HG03520 (cell line): ENCODE results near the gene ZNF280A.
"Not testable (repeated sequence)": the region's sequence is repeated elsewhere in the genome, so short reads cannot be mapped to it uniquely, and the experiment has no call there.

Experiments used
- ATAC-seq: cut with Tn5 transposase; IDR thresholded peaks from one replicate; pipeline ENCODE4 v1.9.1; 2021; ENCODE audit warnings: mild to moderate bottlenecking, moderate library complexity; ENCODE audit not compliant: unreplicated experiment

Gene ZNF280A

GRCh38 chr22:22514431-22514830, 5.6 kb downstream of the ZNF280A start:
- not testable (repeated sequence) for ATAC-seq

GRCh38 chr22:22513619-22514018, 6.5 kb downstream of the ZNF280A start:
- ATAC-seq: no peak

- no peak for ATAC-seq
Measured at GRCh38 chr22:22512951-22513350, 7.1 kb downstream of the ZNF280A start.

GRCh38 chr22:22510833-22511232, 9.2 kb downstream of the ZNF280A start:
- ATAC-seq: not testable (repeated sequence)

- not testable (repeated sequence) for ATAC-seq
Measured at GRCh38 chr22:22509912-22510311, 10.2 kb downstream of the ZNF280A start.

GRCh38 chr22:22508274-22509176, 11.5 kb downstream of the ZNF280A start, which contains the start of gene ZNF280B:
Gene ZNF280B, minus strand, starts transcription at chr22:22508742. Its CDS starts 19,344 bp downstream, at chr22:22489398.
- ATAC-seq: peak; percentile 69

GRCh38 chr22:22507743-22508273, 12.3 kb downstream of the ZNF280A start:
- ATAC-seq: no peak

GRCh38 chr22:22506736-22507135, 13.3 kb downstream of the ZNF280A start:
- ATAC-seq: no peak

- ATAC-seq: no peak
Measured at GRCh38 chr22:22498267-22498666, 21.8 kb downstream of the ZNF280A start.

- not testable (repeated sequence) for ATAC-seq
Measured at GRCh38 chr22:22491589-22491988, 28.5 kb downstream of the ZNF280A start.

GRCh38 chr22:22488736-22489135, 31.3 kb downstream of the ZNF280A start:
- no peak for ATAC-seq

GRCh38 chr22:22487869-22488597, 32.0 kb downstream of the ZNF280A start:
- ATAC-seq: no peak

GRCh38 chr22:22487059-22487458, 33.0 kb downstream of the ZNF280A start:
- no peak for ATAC-seq

GRCh38 chr22:22486132-22486899, 33.8 kb downstream of the ZNF280A start:
- no peak for ATAC-seq

GRCh38 chr22:22485524-22485923, 34.5 kb downstream of the ZNF280A start:
- ATAC-seq: no peak

GRCh38 chr22:22484023-22484422, 36.0 kb downstream of the ZNF280A start:
- ATAC-seq: no peak

- ATAC-seq: no peak
Measured at GRCh38 chr22:22480940-22481339, 39.1 kb downstream of the ZNF280A start.

GRCh38 chr22:22479999-22480532, 40.0 kb downstream of the ZNF280A start:
- no peak for ATAC-seq

- ATAC-seq: no peak
Measured at GRCh38 chr22:22479116-22479515, 41.0 kb downstream of the ZNF280A start.

GRCh38 chr22:22478470-22478869, 41.6 kb downstream of the ZNF280A start:
- ATAC-seq: no peak
